MM.1S (cell line): ENCODE measurements around the gene CELF4.

Source experiments
- CTCF ChIP-seq: fragments of 300-600 bp; sonication (generic); IDR thresholded peaks from 2 replicates; pipeline ENCODE4 v1.5.1; 2016; ENCODE audit warnings: antibody characterized with exemption, low read length, mixed read lengths
- EZH2 ChIP-seq: fragments of 300-600 bp; sonication (generic); optimal IDR thresholded peaks from 2 replicates; pipeline ENCODE3; 2017; ENCODE audit warnings: low read depth, mild to moderate bottlenecking, antibody characterized with exemption, low read length, mixed read lengths

- no peak for TF ChIP-seq CTCF
- TF ChIP-seq EZH2: no peak
Observed at GRCh38 chr18:37316468-37316867, 249.1 kb downstream of the CELF4 start.
